CD4-positive, alpha-beta T cell treated with Interleukin-12 subunit alpha and Interleukin-12 subunit beta, for 1 hour (primary cell): ENCODE results near the gene SNRPD2.

Source experiments
- DNase-seq: peaks from one replicate; pipeline ENCODE4 v3.0.0-alpha.2; 2020

Gene SNRPD2

DNA sequence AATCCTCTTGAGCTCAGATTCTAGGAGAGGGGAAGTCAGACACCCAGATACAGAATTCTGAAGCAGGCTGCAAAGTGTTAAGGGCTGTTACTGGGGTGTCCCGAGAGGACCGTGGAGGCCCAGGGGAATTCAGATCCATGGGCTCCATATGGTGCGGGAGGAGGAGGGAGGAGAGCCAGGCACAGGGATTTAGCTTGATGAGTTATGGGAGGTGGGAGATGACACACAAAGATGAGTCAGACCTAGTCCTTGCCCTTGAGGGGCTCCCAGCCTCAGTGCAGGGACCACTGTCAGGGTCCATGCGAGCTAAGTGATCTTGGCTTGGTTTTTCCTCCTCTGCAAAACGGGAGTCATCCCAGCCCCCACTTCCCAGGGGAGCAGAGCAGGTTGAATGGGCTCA is 38.1 kb downstream of the SNRPD2 start:
- DNase-seq = no peak

- DNase-seq = no peak
These were observed 41.0 kb downstream of the SNRPD2 start for GRCh38 chr19:45650722-45651121.

- DNase-seq = no peak
These were observed 45.4 kb downstream of the SNRPD2 start for GRCh38 chr19:45646345-45646698.

GRCh38 chr19:45645631-45646344 is 46.0 kb downstream of the SNRPD2 start:
- DNase-seq = peak; percentile 90

DNA sequence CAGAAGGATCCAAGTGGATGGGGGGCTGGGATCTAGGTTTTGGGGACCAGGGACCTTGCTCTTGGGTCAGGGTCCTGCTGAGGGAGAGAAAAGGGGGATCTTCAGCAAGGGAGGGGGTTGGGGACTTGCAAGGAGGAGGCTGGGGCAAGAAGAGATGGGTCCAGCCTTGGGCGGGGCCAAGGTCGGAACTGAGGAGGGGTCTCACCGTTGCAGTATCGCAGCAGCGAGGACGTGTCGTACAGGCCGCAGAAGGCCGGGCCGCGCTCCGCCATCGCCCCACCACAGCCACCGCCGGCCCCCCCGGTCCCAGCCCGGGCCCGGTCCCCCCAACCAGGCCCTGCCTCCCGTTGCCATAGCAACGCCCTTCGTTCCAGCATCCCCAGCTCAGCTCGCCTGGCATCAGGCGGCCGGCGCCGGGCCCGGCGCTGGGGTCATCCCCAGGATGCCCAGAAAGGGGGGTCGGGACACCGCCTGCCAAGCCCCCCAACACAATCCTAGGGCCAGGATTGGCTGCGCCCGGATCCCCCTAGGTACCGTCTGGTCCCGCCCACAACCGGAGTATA is 46.6 kb downstream of the SNRPD2 start:
- DNase-seq = no peak

DNA sequence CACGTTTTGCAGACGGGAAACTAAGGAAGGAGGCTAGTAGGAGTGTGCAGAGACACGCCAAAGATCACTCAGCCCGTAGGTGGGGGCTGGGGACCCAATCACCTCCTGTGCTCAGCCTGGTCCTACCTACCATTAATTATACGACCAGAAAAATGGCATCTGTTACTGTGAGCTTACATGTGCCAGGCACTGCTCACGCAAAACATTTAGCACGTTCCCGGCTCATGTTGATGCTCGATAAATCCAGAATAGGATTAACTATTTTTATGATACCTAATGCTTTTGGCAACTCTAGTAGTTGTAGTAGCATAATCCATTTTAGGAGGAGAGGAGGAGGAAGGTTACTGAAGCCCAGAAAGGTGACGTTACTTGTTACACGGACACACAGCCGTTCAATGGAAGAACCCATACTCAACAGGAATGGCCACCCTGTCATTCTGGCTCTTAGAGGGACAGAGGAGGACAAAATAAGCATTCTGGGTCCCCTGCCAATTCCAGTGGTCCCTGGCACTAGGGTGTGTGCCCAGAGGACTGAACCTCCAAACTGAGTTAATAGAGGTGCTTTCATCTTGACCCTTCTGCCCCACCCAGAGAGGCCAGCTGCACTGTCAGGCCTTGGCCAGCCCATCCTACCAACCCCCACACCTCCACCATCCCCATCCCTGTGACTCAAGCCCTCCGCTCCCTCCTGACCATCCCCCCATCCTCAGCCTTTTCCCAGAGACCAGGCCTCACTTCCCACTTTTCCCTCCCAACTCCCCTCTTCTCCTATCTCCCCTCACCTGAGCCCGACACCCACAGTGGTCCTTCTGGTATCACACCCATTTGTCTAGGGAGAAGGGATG is 47.6 kb downstream of the SNRPD2 start:
- no peak for DNase-seq

DNA sequence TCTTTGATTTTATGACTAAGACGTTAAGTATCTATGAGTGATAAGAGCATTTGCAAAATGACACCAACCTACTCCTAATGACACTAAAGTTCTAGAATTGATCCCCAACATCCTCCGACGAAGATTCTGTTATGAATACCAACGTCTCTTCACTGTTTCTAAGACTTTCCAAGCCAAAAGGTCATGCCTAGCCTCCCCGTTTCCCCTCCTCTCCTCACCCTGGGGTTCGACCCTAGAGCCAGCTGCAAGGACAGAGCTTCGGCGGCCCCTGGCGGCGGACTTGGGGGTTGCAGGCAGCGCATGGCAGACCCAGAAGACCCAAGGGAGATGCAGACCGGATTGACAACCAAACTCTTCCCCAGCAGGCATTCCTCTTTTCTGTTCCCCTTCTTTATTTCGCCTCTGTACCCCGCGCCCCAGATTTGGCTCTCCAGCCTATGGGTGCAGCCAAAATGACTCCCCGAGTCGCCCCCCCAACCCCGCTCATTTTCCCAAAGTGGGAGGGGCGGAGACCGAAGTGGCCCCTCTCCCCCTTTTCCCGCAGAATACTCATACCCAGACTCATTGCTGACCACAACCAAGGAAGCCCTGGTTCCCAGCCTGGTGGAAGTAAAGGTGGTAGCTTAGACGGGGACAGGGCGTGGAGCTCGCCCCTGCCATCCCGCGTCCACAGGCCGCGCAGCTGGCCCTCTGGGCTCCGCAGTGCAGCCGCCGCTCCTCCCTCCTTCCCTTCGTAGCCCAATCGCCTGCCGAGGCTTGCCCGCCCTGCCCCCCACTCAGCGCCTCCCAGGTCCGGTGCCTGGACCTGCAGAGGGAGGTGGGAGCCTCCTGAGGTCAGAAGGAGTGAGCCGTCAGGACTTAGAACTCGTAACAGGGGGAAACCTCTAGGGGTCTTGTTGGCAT is 48.5 kb downstream of the SNRPD2 start:
- DNase-seq = peak; percentile 92

DNA sequence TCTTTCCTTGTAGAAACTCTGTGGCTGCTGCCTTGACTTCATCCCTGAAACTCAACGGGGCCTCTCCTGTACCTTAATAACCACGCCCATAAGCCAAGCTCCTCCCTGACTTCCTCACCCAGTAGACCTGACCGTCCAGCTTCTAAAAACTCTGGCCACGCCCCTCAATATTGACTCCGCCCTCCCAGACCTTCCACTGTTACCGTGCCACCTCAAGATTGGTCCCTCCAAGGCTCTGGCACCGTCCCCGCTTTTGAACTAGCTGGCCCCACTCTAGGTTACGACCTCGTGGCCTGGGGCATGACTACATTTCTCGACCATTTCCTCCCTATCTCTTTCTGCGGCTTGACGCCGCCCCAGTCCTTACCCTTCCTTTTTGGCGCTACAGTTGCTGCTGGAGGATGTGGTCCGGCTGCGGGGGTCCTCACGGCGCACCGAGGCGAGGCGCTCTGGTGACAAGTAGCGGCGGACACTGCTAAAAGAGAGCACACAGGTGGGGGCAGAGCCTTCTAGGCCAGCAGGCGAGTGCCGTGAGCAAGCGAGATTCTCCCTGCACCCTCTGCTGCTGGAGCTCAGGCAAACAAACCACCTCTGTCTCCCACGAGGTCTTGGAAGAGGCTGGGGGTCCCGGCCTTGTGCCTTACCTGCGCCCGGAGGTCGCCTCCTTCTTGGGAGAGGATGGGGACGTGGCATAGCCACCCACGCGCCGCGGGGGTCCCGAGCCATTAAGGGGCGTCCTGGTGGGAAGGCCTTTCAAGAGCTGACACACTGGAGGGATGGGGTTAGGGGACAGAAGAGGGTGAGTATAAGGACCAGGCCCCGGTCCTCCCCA is 50.3 kb downstream of the SNRPD2 start:
- peak; percentile 87 for DNase-seq

- DNase-seq = no peak
These were observed 50.9 kb downstream of the SNRPD2 start for GRCh38 chr19:45640849-45641273.

DNA sequence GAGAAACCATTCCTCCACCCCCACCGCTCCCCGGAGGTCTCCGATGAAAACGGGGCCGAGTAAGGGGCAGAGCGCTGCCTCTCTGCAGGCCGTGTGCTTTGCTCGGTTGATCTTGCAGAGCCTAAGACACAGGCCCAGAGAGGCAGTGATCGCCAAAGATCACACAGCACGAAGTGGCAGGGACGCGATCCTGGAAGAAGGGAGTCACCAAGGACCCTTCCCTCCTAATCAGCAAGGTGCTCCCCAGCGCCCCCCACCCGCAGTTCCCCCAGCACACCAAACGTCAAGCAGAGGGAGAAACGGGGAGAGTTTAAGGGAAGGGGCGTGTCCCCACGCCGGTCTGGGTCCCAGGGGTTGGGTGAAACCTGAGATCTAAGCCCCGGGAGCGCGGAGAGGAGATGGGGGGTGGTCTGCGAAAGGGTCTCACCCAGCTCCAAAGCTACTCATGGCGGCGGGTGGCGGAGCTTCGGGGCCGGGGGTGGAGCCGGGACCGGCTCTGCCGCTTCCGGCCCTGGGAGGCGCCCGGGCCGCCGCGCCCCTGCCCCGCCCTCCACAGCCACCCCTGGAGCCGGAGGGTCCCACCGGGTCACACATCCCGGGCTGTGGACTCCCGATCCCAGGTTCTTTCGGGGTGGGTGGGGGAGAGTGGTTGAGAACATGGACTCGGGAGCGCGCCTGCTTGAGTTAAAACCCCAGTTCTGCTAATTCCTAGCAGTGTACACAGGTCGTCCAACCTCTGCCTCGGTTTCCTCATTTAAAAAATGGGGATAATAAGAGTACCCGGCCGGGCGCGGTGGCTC is 52.6 kb downstream of the SNRPD2 start, which contains the start of gene EML2:
TSS of gene EML2 (minus strand) at position 468 of the 800 bp plus-strand sequence. CDS start at position 447, 21 bp downstream.
- DNase-seq = peak; percentile 49

DNA sequence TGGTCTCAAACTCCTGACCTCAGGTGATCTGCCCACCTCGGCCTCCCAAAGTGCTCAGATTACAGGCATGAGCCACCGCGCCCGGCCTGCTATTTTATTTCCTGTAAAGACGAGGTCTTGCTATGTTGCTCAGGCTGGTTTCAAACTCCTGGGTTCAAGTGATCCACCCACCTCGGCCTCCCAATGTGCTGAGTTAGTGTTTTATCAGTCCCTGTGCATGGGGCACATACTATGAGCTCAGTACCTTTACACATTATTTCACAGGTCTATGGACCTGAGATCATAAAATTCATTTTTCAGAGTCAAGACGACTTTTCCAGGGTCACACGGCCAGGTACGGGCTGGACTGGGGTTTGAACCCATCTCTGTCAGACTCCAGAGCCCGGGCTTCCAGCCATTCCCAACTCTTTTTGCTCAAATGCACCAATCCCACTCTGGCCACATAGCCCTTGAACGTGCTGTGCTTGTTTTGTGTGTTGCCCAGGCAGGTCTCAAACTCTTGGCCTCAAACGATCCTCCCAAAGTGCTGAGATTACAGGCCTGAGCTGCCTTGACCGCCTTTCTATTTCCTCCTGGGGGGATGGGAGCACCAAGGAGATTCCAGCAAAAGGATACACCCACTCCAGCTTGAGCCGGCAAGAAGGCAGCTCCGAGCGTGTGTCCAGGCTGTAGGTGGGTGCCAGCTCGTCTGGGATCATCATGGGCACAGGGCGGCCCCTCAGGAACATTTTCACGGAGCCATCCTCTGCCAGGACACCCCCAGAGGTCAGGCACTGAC is 53.7 kb downstream of the SNRPD2 start:
- DNase-seq = no peak
